BLaER1 treated with 17β-estradiol and CSF1 and Interleukin-3, amounts not matched to agents 10 nM and 100 nM (cell line): ENCODE data around the gene ZDHHC3.

Experiments
- H3K27ac ChIP-seq, 11 experiments: shearing (Covaris generic); formaldehyde crosslinking; 2 replicates each; pipeline ENCODE4 v1.8.1; 2022
- H3K27me3 ChIP-seq, 11 experiments: shearing (Covaris generic); formaldehyde crosslinking; 2 replicates each; pipeline ENCODE4 v1.8.1; 2022
- H3K36me3 ChIP-seq, 11 experiments: shearing (Covaris generic); formaldehyde crosslinking; 2 replicates each; pipeline ENCODE4 v1.8.1; 2022
- H3K4me1 ChIP-seq, 10 experiments: shearing (Covaris generic); formaldehyde crosslinking; 2 replicates each; pipeline ENCODE4 v1.8.1; 2022
- H3K4me2 ChIP-seq, 11 experiments: shearing (Covaris generic); formaldehyde crosslinking; 2 replicates each; pipeline ENCODE4 v1.8.1; 2022
- H3K4me3 ChIP-seq, 10 experiments: shearing (Covaris generic); formaldehyde crosslinking; 2 replicates each; pipeline ENCODE4 v1.8.1; 2022
- H3K9ac ChIP-seq, 11 experiments: shearing (Covaris generic); formaldehyde crosslinking; 2 replicates each; pipeline ENCODE4 v1.8.1; 2022
- H3K9me3 ChIP-seq, 11 experiments: shearing (Covaris generic); formaldehyde crosslinking; replicated peaks in 1 of 11; 2 replicates each; pipeline ENCODE4 v1.8.1; 2022
- H4K20me1 ChIP-seq, 11 experiments: shearing (Covaris generic); formaldehyde crosslinking; 2 replicates each; pipeline ENCODE4 v1.8.1; 2022
- Cebpa-rat ChIP-seq, 11 experiments: shearing (Covaris generic); IDR thresholded peaks; 2 replicates each; pipeline ENCODE4 v1.8.1; 2022

Gene ZDHHC3

GRCh38 chr3:44883213-44883955 is 92.6 kb downstream of the ZDHHC3 start:
- TF ChIP-seq Cebpa-rat (IDR thresholded peaks at IDR 0.05) = no peak
- Histone ChIP-seq H3K9ac (no peak overlapping the region), H4K20me1 (no peaks in the 10 kb centered on the region), H3K27me3 (no peaks in the 10 kb centered on the region), H3K36me3 (no peaks in the 10 kb centered on the region), H3K9me3 (no peaks in the 10 kb centered on the region), H3K4me3 (no peak overlapping the region), H3K4me2 (peak overlapping the region in 2 of 11 experiments; percentile 3 to 37; a peak in 2 of 22 replicates), H3K4me1 (peaks cover 0 to 17% (median 0%) of the 10 kb centered on the region in 10 experiments; a peak in 6 of 20 replicates), H3K27ac (no peak overlapping the region)

- no peaks in the 10 kb centered on the region for H3K27me3 ChIP-seq
- no peaks in the 10 kb centered on the region for H3K9me3 ChIP-seq
- H3K4me2 ChIP-seq = no peak overlapping the region
- H3K9ac ChIP-seq = no peak overlapping the region
- H4K20me1 ChIP-seq = no peaks in the 10 kb centered on the region
- H3K36me3 ChIP-seq = no peaks in the 10 kb centered on the region
- no peak overlapping the region for H3K27ac ChIP-seq
- no peak overlapping the region for H3K4me3 ChIP-seq
- peaks cover 0 to 24% (median 11%) of the 10 kb centered on the region in 10 experiments; a peak in 12 of 20 replicates for H3K4me1 ChIP-seq
- TF ChIP-seq Cebpa-rat (IDR thresholded peaks at IDR 0.05) = no peak
Measured at GRCh38 chr3:44880284-44880683, 95.7 kb downstream of the ZDHHC3 start.

GRCh38 chr3:44877333-44877732 is 98.6 kb downstream of the ZDHHC3 start:
- H3K36me3 ChIP-seq = no peaks in the 10 kb centered on the region
- no peaks in the 10 kb centered on the region for H3K9me3 ChIP-seq
- no peak overlapping the region for H3K4me3 ChIP-seq
- H3K4me2 ChIP-seq = peak overlapping the region in 3 of 11 experiments; percentile 3 to 45 (median 38); a peak in 6 of 22 replicates
- no peaks in the 10 kb centered on the region for H3K27me3 ChIP-seq
- H3K9ac ChIP-seq = no peak overlapping the region
- no peak overlapping the region; a peak in 1 of 22 replicates for H3K27ac ChIP-seq
- peaks cover 0 to 17% (median 12%) of the 10 kb centered on the region in 10 experiments; a peak in 16 of 20 replicates for H3K4me1 ChIP-seq
- no peak for TF ChIP-seq Cebpa-rat (IDR thresholded peaks at IDR 0.05)
- no peaks in the 10 kb centered on the region for H4K20me1 ChIP-seq

GRCh38 chr3:44875596-44875995 is 100.4 kb downstream of the ZDHHC3 start:
- H3K4me1 ChIP-seq = peaks cover 9 to 34% (median 27%) of the 10 kb centered on the region in 10 experiments
- H4K20me1 ChIP-seq = no peaks in the 10 kb centered on the region
- no peak overlapping the region for H3K27ac ChIP-seq
- TF ChIP-seq Cebpa-rat (IDR thresholded peaks at IDR 0.05) = peak in 8 of 11 experiments; percentile 9 to 83 (median 32); a peak in 9 of 22 replicates
- H3K27me3 ChIP-seq = no peaks in the 10 kb centered on the region
- 0 out of 22 replicates have a peak overlapping the region, but pooled peaks of 1 of the 11 experiments have one; percentile 15 for H3K4me2 ChIP-seq
- no peaks in the 10 kb centered on the region for H3K9me3 ChIP-seq
- H3K9ac ChIP-seq = no peak overlapping the region
- H3K4me3 ChIP-seq = no peak overlapping the region
- no peaks in the 10 kb centered on the region for H3K36me3 ChIP-seq
